GM21360 (cell line): ENCODE measurements around the gene WIPF3.
"Not testable (repeated sequence)": the region's sequence is repeated elsewhere in the genome, so short reads cannot be mapped to it uniquely, and the experiment has no call there.

Experiments
- ATAC-seq: cut with Tn5 transposase; IDR thresholded peaks from one replicate; pipeline ENCODE4 v1.9.1; 2021; ENCODE audit warnings: mild to moderate bottlenecking, moderate library complexity; ENCODE audit not compliant: unreplicated experiment

Gene WIPF3

GRCh38 chr7:29878081-29878688, 71.9 kb downstream of the WIPF3 start:
- no peak for ATAC-seq

- no peak for ATAC-seq
These were observed 73.3 kb downstream of the WIPF3 start for GRCh38 chr7:29879609-29880008.

GRCh38 chr7:29881724-29882123, 75.4 kb downstream of the WIPF3 start:
- no peak for ATAC-seq

GRCh38 chr7:29882481-29882880, 76.2 kb downstream of the WIPF3 start:
- ATAC-seq = no peak

GRCh38 chr7:29883462-29884398, 77.4 kb downstream of the WIPF3 start:
- ATAC-seq = no peak

- ATAC-seq = no peak
These were observed 78.3 kb downstream of the WIPF3 start for GRCh38 chr7:29884399-29885272.

- ATAC-seq = no peak
These were observed 79.3 kb downstream of the WIPF3 start for GRCh38 chr7:29885626-29886025.

- no peak for ATAC-seq
These were observed 80.5 kb downstream of the WIPF3 start for GRCh38 chr7:29886827-29887226.

- no peak for ATAC-seq
These were observed 81.7 kb downstream of the WIPF3 start for GRCh38 chr7:29888006-29888405.

- ATAC-seq = no peak
These were observed 83.0 kb downstream of the WIPF3 start for GRCh38 chr7:29889288-29889687.

- ATAC-seq = no peak
These were observed 83.9 kb downstream of the WIPF3 start for GRCh38 chr7:29890251-29890650.

- ATAC-seq = not testable (repeated sequence)
These were observed 84.5 kb downstream of the WIPF3 start for GRCh38 chr7:29890786-29891185.

GRCh38 chr7:29891766-29892165, 85.5 kb downstream of the WIPF3 start:
- ATAC-seq = no peak

GRCh38 chr7:29892231-29892630, 85.9 kb downstream of the WIPF3 start:
- no peak for ATAC-seq

- no peak for ATAC-seq
These were observed 87.2 kb downstream of the WIPF3 start for GRCh38 chr7:29893351-29893965.

- no peak for ATAC-seq
These were observed 87.9 kb downstream of the WIPF3 start for GRCh38 chr7:29894256-29894655.

- ATAC-seq = no peak
These were observed 89.3 kb downstream of the WIPF3 start for GRCh38 chr7:29895559-29895958.

GRCh38 chr7:29896685-29897411, 90.5 kb downstream of the WIPF3 start:
- no peak for ATAC-seq

- ATAC-seq = no peak
These were observed 92.0 kb downstream of the WIPF3 start for GRCh38 chr7:29898301-29898700.

- no peak for ATAC-seq
These were observed 94.4 kb downstream of the WIPF3 start for GRCh38 chr7:29900745-29901144.
